Medulla oblongata (tissue), 1 donor: ENCODE measurements around the gene CIT.
"Not testable (repeated sequence)": the region's sequence is repeated elsewhere in the genome, so short reads cannot be mapped to it uniquely, and the experiment has no call there.

Experiments
- DNase-seq: peaks from one replicate; pipeline ENCODE4 v3.0.0-alpha.2; 2015; ENCODE audit errors: extremely low spot score

The CIT gene, protein sequence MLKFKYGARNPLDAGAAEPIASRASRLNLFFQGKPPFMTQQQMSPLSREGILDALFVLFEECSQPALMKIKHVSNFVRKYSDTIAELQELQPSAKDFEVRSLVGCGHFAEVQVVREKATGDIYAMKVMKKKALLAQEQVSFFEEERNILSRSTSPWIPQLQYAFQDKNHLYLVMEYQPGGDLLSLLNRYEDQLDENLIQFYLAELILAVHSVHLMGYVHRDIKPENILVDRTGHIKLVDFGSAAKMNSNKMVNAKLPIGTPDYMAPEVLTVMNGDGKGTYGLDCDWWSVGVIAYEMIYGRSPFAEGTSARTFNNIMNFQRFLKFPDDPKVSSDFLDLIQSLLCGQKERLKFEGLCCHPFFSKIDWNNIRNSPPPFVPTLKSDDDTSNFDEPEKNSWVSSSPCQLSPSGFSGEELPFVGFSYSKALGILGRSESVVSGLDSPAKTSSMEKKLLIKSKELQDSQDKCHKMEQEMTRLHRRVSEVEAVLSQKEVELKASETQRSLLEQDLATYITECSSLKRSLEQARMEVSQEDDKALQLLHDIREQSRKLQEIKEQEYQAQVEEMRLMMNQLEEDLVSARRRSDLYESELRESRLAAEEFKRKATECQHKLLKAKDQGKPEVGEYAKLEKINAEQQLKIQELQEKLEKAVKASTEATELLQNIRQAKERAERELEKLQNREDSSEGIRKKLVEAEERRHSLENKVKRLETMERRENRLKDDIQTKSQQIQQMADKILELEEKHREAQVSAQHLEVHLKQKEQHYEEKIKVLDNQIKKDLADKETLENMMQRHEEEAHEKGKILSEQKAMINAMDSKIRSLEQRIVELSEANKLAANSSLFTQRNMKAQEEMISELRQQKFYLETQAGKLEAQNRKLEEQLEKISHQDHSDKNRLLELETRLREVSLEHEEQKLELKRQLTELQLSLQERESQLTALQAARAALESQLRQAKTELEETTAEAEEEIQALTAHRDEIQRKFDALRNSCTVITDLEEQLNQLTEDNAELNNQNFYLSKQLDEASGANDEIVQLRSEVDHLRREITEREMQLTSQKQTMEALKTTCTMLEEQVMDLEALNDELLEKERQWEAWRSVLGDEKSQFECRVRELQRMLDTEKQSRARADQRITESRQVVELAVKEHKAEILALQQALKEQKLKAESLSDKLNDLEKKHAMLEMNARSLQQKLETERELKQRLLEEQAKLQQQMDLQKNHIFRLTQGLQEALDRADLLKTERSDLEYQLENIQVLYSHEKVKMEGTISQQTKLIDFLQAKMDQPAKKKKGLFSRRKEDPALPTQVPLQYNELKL (N-terminal part only)

DNA sequence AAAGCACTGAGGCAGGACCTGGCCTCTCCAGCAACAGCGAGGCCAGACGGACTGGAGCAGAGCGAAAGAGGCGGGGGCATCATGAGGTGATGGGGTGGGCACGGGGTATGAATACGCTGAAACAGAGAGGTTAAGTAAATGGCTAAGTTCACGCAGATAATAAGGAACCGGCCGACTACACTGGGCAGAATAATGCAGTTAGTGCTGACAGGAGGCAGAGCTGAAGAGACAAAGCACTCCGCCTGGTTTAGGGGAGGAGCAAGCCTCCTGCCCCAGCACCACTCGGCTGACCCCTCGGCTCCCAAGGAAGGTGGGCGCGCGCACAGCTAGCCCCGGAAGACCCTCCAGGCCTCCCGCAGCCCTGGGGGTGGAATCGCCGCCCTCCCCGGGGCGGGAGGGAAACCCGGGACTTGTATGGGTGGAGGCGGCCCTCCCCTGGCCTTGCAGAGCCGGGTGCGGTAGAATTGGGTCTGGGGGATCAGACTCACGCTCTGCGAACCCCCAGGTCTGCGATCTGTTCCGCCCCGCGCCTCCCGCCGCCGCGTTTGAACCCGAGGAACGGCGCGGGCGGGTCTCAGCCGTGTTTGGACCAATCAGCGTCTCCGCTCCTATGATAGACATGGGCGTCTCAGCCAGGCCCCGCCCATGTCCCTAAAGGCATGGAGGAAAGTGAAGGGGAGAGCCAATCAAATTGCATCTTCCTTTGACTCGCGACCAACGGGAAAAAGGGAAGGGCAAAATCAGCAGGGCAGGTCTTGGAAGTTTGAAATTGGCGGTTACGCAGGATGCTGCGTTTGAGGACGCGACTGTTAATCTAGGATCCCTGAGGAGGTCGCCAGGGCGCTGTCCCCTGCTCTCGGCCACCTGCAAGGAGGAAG lies at the start of gene CIT:
Gene CIT, minus strand, starts transcription at position 560 of the 878 bp plus-strand sequence. CDS start 1,152 bp downstream, outside the sequence.
- DNase-seq: peak; percentile 95

DNA sequence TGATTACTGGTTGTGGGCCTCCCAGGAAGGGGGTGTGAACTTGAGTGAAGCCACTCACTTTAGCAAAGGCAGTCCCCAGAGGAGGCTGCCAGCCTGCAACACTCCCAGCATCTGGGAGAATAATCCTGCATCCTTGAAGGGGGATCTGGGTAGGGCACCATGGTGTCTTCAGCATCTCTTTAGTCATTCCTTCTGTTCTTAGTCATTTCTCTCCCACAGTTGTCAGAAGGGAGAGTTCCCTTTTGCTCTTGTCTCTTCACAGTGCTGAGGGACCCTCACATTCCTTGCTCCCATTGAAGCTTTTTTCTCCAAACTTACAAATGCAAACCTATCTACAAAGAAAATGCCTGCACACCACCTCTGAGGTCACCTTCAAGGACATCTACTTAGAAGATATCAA lies 48.1 kb upstream of the CIT start:
- no peak for DNase-seq

DNA sequence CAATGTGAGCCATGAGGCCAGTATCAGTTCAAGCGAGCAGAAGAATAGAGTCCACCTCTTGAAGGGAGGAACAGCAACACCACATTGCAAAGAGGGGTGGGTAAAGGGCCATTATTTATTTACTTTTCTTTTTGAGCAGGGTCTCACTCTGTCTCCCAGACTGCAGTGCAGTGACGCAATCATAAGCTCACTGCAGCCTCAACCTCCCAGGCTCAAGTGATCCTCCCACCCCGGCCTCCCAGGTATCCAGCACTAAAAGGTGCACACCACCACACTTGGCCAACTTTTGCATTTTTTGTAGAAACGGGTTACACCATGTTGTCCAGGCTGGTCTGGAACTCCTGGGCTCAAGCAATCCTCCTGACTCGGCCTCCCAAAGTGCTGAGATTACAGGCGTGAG lies 42.9 kb upstream of the CIT start:
- DNase-seq: no peak

DNA sequence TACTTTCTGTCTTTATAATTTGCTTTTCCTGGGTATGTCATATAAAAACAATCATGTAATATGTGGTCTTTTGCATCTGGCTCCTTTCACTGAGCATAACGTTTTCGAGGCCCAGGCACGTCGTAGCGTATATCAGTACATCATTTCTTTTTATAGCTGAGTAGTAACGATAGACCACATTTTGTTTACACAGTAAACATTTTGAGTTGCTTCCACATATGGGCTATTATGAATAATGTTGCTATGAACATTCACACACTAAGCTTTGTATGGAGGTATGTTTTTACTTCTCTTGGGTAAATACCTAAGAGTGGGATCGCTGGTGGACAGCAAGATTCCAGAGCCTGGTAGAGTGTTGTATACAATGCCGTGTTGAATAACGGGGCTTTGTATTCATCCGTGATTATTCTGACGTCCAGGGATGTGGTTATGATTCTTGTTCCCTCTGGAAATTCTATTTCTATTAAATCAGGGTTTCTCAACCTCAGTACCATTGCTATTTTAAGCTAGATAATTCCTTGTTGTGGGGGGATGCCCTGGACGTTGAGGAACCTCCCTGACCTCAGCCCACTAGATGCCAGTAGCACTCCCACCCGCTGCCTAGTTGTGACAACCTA lies 38.9 kb upstream of the CIT start:
- DNase-seq: no peak

DNA sequence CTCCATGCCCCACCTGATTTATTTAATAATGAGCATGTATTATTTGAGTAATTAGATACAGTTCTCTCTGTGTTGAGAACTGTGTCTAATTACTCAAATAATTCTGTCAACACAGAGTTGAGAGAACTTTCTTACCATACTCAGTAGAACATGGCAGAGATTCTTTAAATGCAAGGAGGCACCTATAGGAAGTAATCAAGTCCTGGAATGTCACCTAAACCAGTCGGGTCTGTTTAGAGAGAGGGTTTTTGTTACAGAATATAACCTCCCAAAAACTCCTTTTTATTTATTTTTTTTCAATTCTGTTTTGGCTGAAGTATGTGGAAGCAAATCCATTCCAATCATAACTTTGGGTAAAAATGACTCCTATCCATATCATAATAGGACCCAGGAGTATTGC lies 37.5 kb upstream of the CIT start:
- DNase-seq: no peak

DNA sequence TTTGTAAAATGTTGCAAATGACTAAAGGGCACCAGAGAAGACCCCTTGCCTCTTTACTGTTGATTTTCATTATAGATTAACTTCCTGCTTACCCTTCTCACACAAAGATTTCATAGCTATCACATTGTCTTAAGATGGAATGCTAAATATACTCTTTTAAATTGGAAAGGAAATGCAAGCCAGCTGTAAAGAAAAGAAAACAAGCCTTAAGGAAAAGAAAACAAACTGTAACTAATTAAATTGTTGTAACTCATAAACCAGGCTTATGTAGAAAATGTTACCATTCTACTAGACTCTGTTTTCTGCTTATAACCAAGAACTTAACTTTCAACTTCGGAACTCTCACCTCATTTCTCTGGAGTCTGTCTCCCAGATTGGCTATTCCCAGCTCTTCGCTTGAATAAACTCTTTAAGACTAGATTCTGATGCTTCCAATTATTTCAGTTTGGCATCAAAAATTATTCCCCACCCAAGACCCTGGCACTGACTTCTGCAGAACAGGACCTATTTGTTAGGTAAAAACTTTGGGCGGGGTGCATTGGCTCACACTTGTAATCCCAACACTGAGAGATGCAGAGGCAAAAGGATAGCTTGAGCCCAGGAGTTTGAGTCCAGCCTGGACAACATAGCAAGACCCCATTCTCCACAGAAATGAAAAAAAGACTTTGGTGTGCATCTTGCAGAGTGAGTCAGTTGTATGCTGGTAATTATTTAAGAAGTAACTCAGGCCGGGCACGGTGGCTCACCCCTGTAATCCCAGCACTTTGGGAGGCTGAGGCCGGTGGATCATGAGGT lies 36.6 kb upstream of the CIT start:
- DNase-seq: no peak

DNA sequence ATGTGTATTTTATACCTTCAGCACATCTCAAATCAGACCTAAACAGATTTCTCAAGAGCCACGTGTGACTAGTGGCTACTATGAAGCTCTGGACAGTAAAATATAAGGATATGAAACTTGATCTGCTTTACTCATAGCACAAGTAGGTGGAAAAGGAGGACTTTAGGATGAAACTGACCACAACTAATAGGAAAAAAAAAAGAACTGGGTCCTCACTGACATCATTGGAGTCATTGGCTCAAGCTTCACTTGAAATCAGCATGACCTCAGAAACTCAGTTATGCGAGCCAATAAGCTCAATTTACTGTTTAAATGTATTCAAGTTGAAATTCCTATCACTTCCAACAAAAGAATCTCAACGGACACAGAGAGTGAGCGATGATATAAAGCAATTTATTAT lies 34.1 kb upstream of the CIT start:
- DNase-seq: no peak

DNA sequence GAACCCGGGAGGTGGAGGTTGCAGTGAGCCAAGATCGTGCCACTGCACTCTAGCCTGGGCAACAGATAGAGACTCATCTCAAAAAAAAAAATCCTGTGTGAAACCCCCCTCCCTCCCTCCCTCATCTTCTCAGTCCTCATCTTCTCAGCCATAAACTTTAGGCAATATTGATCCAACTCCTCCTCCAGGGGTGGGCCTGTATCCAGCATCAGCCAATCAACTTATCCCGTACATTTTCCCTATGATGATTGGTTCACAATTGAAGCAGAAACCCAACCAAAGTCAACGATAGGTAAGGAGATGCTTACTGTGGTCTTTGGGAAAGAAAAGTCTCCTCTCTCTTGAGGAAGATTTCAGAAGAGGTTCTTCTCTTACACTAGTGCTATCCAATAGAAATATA lies 33.5 kb upstream of the CIT start:
- DNase-seq: no peak

DNA sequence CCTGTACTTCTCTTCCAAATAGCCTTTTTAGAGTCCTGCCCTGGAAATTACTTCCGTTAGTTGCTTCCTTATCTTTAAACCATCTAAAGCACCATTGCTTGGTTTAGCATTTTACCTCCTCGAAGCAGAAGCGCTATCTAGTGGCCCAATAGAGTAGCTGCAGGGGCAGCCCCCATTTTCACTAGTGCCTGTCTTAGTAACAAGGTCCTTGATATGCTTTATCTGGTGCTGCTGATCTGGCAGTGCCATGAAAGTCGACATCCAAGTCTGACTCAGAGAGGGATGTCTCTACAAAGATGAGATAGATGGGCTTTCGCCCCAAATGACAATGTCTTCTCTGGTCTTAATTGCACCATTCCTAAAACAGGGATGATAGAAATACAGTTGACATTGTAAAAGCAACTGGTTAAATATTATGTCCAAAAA lies 25.0 kb upstream of the CIT start:
- DNase-seq: peak; percentile 66

DNA sequence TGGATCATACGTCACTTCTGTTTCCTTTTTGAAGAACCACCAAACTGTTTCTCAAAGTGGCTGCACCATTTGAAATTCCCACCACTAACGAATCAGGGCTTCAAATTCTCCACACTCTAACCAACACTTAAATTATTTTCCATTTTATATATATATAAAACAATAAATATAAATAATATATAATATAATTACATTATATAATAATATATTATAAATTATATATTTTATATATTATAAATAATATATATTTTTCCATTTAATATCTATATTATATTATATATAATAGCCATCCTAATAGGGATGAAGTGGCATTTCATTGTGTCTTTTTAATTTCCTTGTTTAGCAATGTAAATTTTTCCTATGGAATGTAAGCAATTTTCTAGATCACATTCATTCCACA lies 24.6 kb upstream of the CIT start:
- no peak for DNase-seq

DNA sequence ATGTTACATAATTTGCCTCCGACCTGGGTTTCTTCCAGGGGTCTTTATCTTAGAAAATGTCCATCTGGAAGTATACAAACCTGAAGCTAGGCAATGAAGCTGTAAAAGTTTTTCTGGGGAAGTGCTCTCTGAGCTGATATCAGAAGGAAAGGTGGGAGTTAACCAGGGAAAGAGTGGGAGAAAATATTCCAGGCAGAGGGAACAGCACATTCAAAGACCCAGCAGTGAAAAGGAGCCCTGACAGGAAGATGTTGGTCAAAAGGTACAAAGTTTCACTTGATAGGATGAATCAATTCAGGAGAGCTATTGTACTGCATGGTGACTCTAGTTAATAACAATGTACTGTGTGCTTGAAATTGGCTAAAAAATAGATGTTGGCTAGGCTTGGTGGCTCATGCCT lies 17.8 kb upstream of the CIT start:
- no peak for DNase-seq

DNA sequence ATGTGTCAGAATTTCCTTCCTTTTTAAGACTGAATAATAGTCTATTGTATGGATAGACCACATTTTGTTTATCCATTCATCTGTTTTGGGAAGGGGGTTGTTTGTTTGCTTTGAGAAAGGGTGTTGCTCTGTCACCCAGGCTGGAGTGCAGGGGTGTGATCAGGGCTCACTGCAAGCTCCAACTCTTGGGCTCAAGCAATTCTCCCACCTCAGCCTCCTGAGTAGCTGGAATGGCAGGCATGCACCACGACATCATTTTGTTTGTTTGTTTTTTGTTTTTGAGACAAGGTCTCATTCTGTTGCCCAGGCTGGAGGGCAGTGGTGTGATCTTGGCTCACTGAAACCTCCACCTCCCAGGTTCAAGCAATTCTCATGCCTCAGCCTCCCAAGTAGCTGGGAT lies 15.5 kb upstream of the CIT start:
- not testable (repeated sequence) for DNase-seq

DNA sequence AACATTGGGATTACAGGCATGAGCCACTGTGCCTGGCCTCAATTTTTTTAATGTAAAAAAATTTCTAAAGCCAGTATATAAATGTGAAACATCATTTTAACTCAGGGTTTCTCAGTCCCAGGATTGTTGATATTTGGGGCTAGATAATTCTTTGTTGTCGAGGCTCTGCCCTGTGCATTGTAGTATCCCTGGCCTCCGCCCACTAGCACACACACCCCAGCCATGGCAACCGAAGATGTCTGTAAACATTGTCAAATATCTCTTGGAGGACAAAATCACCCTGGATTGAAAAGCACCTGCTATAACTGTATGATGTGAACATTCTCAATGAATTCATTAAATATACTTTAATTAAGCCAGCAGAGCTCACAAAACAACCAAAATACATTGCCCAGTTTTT lies 8.4 kb upstream of the CIT start:
- no peak for DNase-seq

DNA sequence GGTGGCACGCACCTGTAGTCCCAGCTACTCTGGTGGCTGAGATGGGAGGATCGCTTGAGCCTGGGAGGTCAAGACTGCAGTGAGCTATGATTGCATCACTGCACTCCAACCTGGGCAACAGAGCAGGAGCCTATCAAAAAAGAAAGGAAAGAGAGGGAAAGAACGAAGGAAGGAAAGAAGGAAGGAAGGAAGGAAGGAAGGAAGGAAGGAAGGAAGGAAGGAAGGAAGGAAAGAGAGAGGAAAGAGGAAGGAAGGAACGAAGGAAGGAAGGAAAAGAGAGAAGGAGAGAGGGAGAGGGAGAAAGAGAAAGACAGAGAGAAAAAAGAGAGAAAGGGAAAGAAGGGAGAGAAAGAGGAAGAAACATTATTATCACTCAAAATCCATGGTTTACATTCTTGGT lies 6.7 kb upstream of the CIT start:
- DNase-seq: not testable (repeated sequence)

DNA sequence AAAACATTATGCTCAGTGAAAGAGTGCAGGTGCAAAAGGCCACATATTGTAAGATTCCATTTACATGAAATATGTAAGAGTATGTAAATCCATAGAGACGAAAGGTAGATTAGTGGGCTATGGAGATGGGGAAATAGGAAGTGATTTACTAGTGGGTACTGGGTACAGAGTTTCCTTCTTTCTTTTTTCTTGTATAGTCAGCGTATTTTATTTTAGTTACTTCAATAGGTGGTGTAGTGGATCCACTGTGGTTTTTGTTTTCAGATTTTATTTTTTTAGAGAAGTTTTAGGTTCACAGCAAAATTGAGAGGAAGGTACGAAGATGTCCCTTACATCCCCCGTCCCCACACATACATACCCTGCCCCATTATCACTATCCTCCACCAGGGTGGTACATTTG lies 6.1 kb upstream of the CIT start:
- no peak for DNase-seq

DNA sequence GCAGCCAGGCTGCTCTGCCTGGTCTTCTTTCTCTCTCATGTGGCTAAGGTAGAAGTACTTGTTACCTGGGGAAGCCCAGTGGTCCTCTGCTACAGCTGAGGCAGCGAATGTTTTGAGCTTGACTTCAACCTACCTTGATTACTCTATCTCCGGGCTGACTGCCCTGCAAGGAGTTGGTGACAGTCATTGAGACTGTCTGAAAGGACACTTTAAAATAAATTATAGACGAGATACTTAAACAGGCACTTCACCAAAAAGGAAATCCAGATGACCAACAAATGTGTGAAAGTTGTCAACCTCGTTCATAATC lies 474 bp upstream of the CIT start:
- DNase-seq: no peak

DNA sequence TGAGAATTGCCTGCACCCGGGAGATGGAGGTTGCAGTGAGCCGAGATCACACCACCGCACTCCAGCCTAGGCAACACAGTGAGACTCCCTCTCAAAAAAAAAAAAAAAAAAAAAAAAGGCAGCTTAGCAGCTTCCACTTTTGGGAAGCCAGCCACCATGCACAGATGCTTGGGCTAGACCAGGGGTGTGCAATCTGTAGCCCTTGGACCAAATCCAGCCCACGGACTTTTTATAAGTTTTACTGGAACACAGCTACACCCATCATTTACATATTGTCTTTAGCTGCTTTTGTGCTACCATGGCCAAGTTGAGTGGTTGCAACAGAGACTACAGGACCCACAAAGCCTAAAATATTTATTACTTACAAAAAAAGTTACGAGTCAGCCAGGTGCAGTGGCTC lies 6.7 kb downstream of the CIT start:
- DNase-seq: no peak

DNA sequence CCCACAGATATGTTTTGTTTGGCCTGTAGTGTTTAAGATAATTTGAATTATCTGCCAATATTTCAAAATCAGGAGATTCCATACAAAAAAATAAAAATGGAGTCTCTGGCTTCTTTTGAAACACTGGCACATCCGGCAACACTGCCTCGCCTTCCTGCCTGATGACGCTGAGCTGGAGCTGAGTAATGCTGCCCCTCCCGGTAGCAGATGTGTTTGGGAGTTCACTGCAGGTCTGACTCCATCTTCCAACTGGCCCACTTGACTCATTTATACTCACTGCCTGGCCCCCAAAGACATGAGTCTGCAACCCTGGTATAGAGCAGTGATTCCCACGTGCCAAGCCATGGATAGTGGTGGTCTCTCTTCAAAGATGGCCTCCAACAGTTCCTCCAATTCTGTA lies 7.4 kb downstream of the CIT start:
- DNase-seq: no peak

DNA sequence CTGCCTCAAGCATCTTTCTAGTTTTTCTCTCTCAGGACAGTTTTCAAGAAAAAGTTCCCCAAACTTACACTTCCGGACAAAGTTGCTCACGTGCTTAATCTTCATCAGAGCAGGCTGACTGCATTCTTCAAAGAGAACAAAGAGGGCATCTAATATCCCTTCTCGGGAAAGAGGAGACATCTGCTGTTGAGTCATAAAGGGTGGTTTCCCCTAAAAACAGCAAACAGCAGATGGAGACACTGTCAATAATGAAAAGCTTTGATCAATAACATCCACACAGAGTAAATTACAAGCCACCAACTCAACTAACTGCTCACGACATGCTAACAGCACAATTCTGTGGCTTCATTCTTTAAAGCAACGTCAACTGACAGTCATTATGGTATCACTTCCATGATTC lies 8.1 kb downstream of the CIT start:
- no peak for DNase-seq

DNA sequence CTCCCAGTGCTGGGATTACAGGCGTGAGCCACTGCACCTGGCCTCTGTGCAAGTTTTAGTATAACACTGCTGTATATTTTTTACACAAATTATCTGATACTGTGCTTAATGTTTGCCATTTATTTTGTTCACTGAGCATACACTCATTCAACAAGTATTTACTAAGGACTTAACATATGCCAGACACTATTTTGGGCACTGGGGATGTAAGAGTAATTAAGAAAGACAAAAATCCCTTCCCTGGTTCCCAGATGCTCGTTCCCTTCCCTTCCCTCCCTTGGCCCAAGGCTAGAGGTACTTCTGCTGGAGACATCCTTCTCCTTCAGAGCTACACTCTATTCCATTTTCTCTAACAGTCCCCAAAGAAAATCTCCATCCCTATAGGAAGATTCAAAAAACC lies 12.5 kb downstream of the CIT start:
- DNase-seq: no peak
